Colonic mucosa (tissue), 4 donors: ENCODE measurements around the gene TMPRSS2. TPM values are rescaled to one million over a fixed set of nuclear protein-coding genes. Genes with fewer than 3 reads are reported as not detected.

ENCODE experiments used
- DNase-seq: peaks from one replicate; pipeline ENCODE4 v3.0.0-alpha.2; 2020
- H3K27ac ChIP-seq: fragments of 200-600 bp; one replicate; pipeline ENCODE4 v1.8.0; 2021
- H3K27me3 ChIP-seq: fragments of 200-600 bp; one replicate; pipeline ENCODE4 v1.8.0; 2021
- H3K36me3 ChIP-seq: fragments of 200-600 bp; one replicate; pipeline ENCODE4 v1.8.0; 2021
- H3K4me1 ChIP-seq: fragments of 200-600 bp; one replicate; pipeline ENCODE4 v1.8.0; 2021; ENCODE audit warnings: mild to moderate bottlenecking
- H3K4me3 ChIP-seq: fragments of 200-600 bp; one replicate; pipeline ENCODE4 v1.8.0; 2021
- H3K9ac ChIP-seq, 2 donors: one replicate each; pipeline ENCODE4 v1.7.0; 2013; ENCODE audit warnings: control low read depth in 2 of 2, low read depth in 2 of 2, low read length in 2 of 2
- H3K9me3 ChIP-seq: fragments of 200-600 bp; one replicate; pipeline ENCODE4 v1.8.0; 2021
- intact Hi-C: fragments of 100-400 bp; cut with DNase I; formaldehyde crosslinking; loops from one replicate; pipeline ENCODE4 v1.14.1; 2022
- total RNA-seq, 2 donors: library from RNA; stranded (reverse); fragmentation: NEBNext Ultra II Directional in 1 of 2; extraction: Animal tissue kit (Norgen Biotek cat#: 25700) in 1 of 2; gene quantifications; one replicate each; pipeline ENCODE4 v1.2.1, GENCODE V29; 2021
- TF ChIP-seq, protein P1 (sequence below): fragments of 200-600 bp; IDR thresholded peaks from one replicate; pipeline ENCODE4 v1.8.0; 2022; ENCODE audit warnings: antibody characterized with exemption, mild to moderate bottlenecking
- donor health status: healthy.
- donor health status: DM: no; HTN: no; CAD: no.
- donor health status: DM: no; HTN: no; CAD: no.

The TMPRSS2 gene
- total RNA-seq, 2 donors from 2014 or later: 261 to 408 TPM

GRCh38 chr21:41447356-41447755 lies 60.6 kb downstream of the TMPRSS2 start:
- no peak for DNase-seq
- Histone ChIP-seq H3K4me1 (no peaks in the 10 kb centered on the region), H3K9ac (no peak overlapping the region), H3K9me3 (no peaks in the 10 kb centered on the region), H3K4me3 (no peak overlapping the region), H3K27me3 (no peaks in the 10 kb centered on the region), H3K27ac (no peak overlapping the region), H3K36me3 (no peaks in the 10 kb centered on the region)
- intact Hi-C loops: no loop called here
- TF ChIP-seq, protein P1, sequence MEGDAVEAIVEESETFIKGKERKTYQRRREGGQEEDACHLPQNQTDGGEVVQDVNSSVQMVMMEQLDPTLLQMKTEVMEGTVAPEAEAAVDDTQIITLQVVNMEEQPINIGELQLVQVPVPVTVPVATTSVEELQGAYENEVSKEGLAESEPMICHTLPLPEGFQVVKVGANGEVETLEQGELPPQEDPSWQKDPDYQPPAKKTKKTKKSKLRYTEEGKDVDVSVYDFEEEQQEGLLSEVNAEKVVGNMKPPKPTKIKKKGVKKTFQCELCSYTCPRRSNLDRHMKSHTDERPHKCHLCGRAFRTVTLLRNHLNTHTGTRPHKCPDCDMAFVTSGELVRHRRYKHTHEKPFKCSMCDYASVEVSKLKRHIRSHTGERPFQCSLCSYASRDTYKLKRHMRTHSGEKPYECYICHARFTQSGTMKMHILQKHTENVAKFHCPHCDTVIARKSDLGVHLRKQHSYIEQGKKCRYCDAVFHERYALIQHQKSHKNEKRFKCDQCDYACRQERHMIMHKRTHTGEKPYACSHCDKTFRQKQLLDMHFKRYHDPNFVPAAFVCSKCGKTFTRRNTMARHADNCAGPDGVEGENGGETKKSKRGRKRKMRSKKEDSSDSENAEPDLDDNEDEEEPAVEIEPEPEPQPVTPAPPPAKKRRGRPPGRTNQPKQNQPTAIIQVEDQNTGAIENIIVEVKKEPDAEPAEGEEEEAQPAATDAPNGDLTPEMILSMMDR: no peak

DNA sequence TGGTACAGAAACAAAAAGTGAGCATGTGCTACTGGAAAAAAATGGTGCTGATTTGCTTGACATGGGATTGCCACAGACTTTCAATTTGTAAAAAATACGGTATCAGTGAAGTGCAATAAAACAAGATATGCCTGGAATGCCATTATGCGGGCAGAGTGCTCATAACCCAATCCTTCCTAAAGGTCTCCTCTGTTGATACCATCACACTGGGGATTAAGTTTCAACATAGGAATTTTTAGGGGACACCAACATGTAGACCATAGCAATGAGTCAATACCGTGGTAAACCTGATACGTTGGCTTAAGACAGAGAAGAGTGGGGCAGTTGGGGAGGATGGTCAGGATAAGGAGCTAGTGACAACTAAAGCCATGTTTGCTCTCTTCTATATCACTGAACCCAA lies 61.4 kb downstream of the TMPRSS2 start:
- Histone ChIP-seq H3K4me1 (no peaks in the 10 kb centered on the region), H3K9me3 (no peaks in the 10 kb centered on the region), H3K27me3 (no peaks in the 10 kb centered on the region), H3K4me3 (no peak overlapping the region), H3K9ac (no peak overlapping the region), H3K27ac (no peak overlapping the region), H3K36me3 (no peaks in the 10 kb centered on the region)
- DNase-seq: no peak
- TF ChIP-seq, protein P1: no peak
- intact Hi-C loops: no loop called here

GRCh38 chr21:41445465-41445862 lies 62.5 kb downstream of the TMPRSS2 start:
- Histone ChIP-seq H3K36me3 (no peaks in the 10 kb centered on the region), H3K27me3 (no peaks in the 10 kb centered on the region), H3K4me3 (no peak overlapping the region), H3K27ac (no peak overlapping the region), H3K9ac (no peak overlapping the region), H3K4me1 (no peaks in the 10 kb centered on the region), H3K9me3 (no peaks in the 10 kb centered on the region)
- TF ChIP-seq, protein P1: no peak
- DNase-seq: no peak
- intact Hi-C loops: no loop called here

DNA sequence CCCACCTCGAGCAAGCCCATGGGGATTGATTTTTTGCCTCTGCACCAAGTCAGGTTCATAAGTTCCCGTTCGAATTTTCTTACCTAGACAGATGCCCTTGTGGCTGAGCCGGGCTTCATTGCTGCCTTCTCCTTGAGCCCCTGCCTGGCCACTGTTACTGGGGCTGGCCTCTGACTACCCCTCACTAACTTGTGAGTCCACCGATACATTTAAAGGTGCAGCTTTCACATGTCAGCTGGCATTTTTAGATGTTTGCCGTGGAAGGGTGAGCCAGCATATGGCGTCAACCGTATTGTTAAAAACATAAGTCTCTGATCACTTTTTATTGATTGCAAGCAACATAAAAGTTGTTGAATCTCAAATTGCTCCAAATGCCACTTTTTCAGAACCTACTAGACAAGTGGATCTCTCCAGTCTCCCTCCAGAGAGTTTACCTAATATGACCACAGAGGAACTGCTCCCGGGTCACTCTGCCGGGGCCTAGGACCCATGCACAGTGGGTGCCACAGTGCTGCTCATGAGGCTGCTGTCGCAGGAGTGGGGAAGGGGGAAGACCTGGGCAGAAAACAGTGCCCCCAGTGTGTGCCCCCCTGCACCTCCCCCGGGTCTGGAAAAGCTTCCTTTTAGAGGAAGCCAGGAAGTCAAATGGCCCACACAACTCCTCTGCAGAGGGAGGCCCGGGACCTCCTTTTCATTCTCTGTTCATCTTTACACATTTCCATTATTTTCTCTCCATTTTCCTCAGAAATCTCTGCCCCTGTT lies 63.1 kb downstream of the TMPRSS2 start:
- no peaks in the 10 kb centered on the region for H3K4me1 ChIP-seq
- no peaks in the 10 kb centered on the region for H3K36me3 ChIP-seq
- H3K27ac ChIP-seq: no peak overlapping the region
- intact Hi-C loops: no loop called here
- H3K9ac ChIP-seq: no peak overlapping the region
- no peaks in the 10 kb centered on the region for H3K27me3 ChIP-seq
- H3K4me3 ChIP-seq: no peak overlapping the region
- no peaks in the 10 kb centered on the region for H3K9me3 ChIP-seq
- TF ChIP-seq, protein P1: no peak
- no peak for DNase-seq

DNA sequence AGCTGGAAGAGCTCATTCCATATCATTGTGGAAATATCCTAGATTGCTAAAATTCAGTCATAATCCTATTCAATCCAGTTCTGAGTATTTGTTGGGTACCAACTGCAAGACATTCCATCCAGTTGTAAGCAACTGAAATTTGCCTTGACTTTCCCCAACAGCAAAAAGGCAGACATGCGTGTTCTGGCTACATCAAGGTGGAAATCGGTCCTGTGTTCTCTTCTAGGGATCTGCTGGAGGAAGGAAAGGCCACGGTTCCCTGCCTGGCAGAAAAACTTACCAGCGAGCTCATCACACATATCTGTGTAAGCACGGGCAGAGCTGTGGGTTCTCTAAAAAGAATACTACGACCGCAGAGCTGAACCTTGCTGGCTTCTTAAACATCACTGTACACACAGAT lies 64.4 kb downstream of the TMPRSS2 start:
- H3K36me3 ChIP-seq: no peaks in the 10 kb centered on the region
- H3K27ac ChIP-seq: no peak overlapping the region
- TF ChIP-seq, protein P1: no peak
- no peaks in the 10 kb centered on the region for H3K4me1 ChIP-seq
- H3K27me3 ChIP-seq: no peaks in the 10 kb centered on the region
- intact Hi-C loops: no loop called here
- H3K9ac ChIP-seq: no peak overlapping the region
- H3K4me3 ChIP-seq: no peak overlapping the region
- DNase-seq: no peak
- no peaks in the 10 kb centered on the region for H3K9me3 ChIP-seq
